HL-60 (cell line): Measurements from ENCODE around the gene BCAS3.

Source experiments
- DNase-seq, 2 experiments: peaks; one replicate each; pipeline ENCODE4 v3.0.0-alpha.2; 2010 to 2020; ENCODE audit warnings: low read depth in 1 of 2, low spot score in 1 of 2
- H3K27ac ChIP-seq: fragments of 250-450 bp; sonication (Bioruptor Pico); replicated peaks from 2 replicates; pipeline ENCODE4 v1.5.1; 2020; ENCODE audit warnings: mild to moderate bottlenecking, moderate library complexity
- H3K27me3 ChIP-seq: fragments of 250-450 bp; sonication (Bioruptor Pico); 2 replicates; pipeline ENCODE4 v1.5.1; 2021; ENCODE audit warnings: mild to moderate bottlenecking, moderate library complexity; ENCODE audit not compliant: insufficient read depth, poor library complexity, severe bottlenecking
- H3K4me3 ChIP-seq: replicated peaks from 2 replicates; pipeline ENCODE4 v1.5.1; 2011; ENCODE audit warnings: mild to moderate bottlenecking, control low read depth, low read length; ENCODE audit not compliant: insufficient read depth
- GABPA ChIP-seq: IDR thresholded peaks from 2 replicates; pipeline ENCODE4 v1.6.1; 2012; ENCODE audit warnings: low read depth
- POLR2AphosphoS5 ChIP-seq: IDR thresholded peaks from 2 replicates; pipeline ENCODE4 v1.6.1; 2012; ENCODE audit warnings: low read depth
- SPI1 ChIP-seq: IDR thresholded peaks from 2 replicates; pipeline ENCODE4 v1.6.1; 2012; ENCODE audit warnings: low read depth, mild to moderate bottlenecking, borderline replicate concordance
- TF ChIP-seq, protein P1 (sequence below): IDR thresholded peaks from one replicate; pipeline ENCODE4 v1.5.1; 2011; ENCODE audit warnings: low read length, control low read depth, inconsistent platforms; ENCODE audit not compliant: insufficient read depth
- TF ChIP-seq, protein P2 (sequence below): IDR thresholded peaks from 2 replicates; pipeline ENCODE4 v1.6.1; 2012; ENCODE audit warnings: low read depth; ENCODE audit not compliant: insufficient replicate concordance

Gene BCAS3

GRCh38 chr17:61106354-61106753, 428.7 kb downstream of the BCAS3 start:
- H3K4me3 ChIP-seq = no peak overlapping the region
- DNase-seq = no peak
- H3K27me3 ChIP-seq = no peaks in the 10 kb centered on the region
- TF ChIP-seq, protein P1, sequence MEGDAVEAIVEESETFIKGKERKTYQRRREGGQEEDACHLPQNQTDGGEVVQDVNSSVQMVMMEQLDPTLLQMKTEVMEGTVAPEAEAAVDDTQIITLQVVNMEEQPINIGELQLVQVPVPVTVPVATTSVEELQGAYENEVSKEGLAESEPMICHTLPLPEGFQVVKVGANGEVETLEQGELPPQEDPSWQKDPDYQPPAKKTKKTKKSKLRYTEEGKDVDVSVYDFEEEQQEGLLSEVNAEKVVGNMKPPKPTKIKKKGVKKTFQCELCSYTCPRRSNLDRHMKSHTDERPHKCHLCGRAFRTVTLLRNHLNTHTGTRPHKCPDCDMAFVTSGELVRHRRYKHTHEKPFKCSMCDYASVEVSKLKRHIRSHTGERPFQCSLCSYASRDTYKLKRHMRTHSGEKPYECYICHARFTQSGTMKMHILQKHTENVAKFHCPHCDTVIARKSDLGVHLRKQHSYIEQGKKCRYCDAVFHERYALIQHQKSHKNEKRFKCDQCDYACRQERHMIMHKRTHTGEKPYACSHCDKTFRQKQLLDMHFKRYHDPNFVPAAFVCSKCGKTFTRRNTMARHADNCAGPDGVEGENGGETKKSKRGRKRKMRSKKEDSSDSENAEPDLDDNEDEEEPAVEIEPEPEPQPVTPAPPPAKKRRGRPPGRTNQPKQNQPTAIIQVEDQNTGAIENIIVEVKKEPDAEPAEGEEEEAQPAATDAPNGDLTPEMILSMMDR = no peak
- TF ChIP-seq, protein P2, sequence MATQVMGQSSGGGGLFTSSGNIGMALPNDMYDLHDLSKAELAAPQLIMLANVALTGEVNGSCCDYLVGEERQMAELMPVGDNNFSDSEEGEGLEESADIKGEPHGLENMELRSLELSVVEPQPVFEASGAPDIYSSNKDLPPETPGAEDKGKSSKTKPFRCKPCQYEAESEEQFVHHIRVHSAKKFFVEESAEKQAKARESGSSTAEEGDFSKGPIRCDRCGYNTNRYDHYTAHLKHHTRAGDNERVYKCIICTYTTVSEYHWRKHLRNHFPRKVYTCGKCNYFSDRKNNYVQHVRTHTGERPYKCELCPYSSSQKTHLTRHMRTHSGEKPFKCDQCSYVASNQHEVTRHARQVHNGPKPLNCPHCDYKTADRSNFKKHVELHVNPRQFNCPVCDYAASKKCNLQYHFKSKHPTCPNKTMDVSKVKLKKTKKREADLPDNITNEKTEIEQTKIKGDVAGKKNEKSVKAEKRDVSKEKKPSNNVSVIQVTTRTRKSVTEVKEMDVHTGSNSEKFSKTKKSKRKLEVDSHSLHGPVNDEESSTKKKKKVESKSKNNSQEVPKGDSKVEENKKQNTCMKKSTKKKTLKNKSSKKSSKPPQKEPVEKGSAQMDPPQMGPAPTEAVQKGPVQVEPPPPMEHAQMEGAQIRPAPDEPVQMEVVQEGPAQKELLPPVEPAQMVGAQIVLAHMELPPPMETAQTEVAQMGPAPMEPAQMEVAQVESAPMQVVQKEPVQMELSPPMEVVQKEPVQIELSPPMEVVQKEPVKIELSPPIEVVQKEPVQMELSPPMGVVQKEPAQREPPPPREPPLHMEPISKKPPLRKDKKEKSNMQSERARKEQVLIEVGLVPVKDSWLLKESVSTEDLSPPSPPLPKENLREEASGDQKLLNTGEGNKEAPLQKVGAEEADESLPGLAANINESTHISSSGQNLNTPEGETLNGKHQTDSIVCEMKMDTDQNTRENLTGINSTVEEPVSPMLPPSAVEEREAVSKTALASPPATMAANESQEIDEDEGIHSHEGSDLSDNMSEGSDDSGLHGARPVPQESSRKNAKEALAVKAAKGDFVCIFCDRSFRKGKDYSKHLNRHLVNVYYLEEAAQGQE = no peak
- no peak for TF ChIP-seq SPI1
- no peak for TF ChIP-seq GABPA
- TF ChIP-seq POLR2AphosphoS5 = no peak
- H3K27ac ChIP-seq = no peak overlapping the region

- Histone ChIP-seq H3K4me3 (no peak overlapping the region), H3K27me3 (no peaks in the 10 kb centered on the region), H3K27ac (no peak overlapping the region)
- TF ChIP-seq, protein P1 = no peak
- TF ChIP-seq, protein P2 = no peak
- TF ChIP-seq GABPA = no peak
- TF ChIP-seq SPI1 = no peak
- no peak for TF ChIP-seq POLR2AphosphoS5
- no peak for DNase-seq
Observed at GRCh38 chr17:61116577-61116976, 438.9 kb downstream of the BCAS3 start.

- no peak overlapping the region for H3K27ac ChIP-seq
- DNase-seq = no peak
- TF ChIP-seq POLR2AphosphoS5 (no peak), GABPA (no peak), SPI1 (no peak)
- TF ChIP-seq, protein P2 = no peak
- TF ChIP-seq, protein P1 = no peak
Observed at GRCh38 chr17:61117983-61118382, 440.3 kb downstream of the BCAS3 start.

More at GRCh38 chr17:61117983-61118382, 440.3 kb downstream of the BCAS3 start:
- H3K4me3 ChIP-seq = no peak overlapping the region
- no peaks in the 10 kb centered on the region for H3K27me3 ChIP-seq
